Testis (tissue), 2 donors: ENCODE data around the gene HOOK2.

Experiments used
- POLR2A ChIP-seq: fragments of 450-650 bp; IDR thresholded peaks from one replicate; pipeline ENCODE4 v1.6.1; 2017; ENCODE audit warnings: antibody characterized with exemption, mild to moderate bottlenecking, moderate library complexity
- TF ChIP-seq, protein P1 (sequence below), 3 experiments: fragments of 450-650 bp in 2 of 3; fragments of 200-600 bp in 1 of 3; sonication (generic) in 1 of 3; IDR thresholded peaks; one replicate each; pipeline ENCODE4 v1.5.1; 2016 to 2019; ENCODE audit warnings: antibody characterized with exemption in 3 of 3, mild to moderate bottlenecking in 2 of 3, moderate library complexity in 1 of 3

DNA sequence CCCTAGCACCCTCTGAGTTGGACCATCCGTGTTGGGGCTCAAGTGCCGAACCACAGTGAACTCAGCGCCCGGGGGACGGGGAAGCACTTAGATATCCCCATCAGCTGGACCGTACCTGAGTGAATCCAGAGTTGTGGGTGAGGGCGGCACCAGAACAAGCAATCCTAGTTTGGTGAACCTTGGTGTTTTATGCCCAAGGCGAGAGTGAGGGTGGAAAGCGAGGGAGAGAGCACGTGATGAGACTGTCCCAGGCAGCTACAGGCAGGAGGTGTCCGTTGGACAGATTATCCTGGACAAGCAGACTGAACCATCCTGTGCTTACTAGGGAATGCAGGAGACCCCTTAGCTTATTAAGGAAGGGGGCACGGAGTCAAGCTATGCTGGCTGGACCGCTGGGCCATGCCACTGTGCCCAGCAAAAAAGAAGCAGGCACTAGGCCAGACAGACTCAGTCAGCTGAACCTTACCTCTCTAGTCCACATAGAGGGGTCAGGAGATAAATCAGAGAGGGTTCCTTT, 37.5 kb downstream of the HOOK2 start:
- no peak for TF ChIP-seq POLR2A
- TF ChIP-seq, protein P1, sequence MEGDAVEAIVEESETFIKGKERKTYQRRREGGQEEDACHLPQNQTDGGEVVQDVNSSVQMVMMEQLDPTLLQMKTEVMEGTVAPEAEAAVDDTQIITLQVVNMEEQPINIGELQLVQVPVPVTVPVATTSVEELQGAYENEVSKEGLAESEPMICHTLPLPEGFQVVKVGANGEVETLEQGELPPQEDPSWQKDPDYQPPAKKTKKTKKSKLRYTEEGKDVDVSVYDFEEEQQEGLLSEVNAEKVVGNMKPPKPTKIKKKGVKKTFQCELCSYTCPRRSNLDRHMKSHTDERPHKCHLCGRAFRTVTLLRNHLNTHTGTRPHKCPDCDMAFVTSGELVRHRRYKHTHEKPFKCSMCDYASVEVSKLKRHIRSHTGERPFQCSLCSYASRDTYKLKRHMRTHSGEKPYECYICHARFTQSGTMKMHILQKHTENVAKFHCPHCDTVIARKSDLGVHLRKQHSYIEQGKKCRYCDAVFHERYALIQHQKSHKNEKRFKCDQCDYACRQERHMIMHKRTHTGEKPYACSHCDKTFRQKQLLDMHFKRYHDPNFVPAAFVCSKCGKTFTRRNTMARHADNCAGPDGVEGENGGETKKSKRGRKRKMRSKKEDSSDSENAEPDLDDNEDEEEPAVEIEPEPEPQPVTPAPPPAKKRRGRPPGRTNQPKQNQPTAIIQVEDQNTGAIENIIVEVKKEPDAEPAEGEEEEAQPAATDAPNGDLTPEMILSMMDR (IDR thresholded peaks at IDR 0.05) = no peak
